Ovary (tissue), 3 donors: ENCODE results near the gene PTPRG.

Experiments
- CTCF ChIP-seq, 3 donors: fragments of 450-650 bp in 2 of 3; fragments of 200-600 bp in 1 of 3; IDR thresholded peaks; one replicate each; pipeline versions ENCODE4 v1.5.1 to v1.8.0; 2016 to 2022; ENCODE audit warnings: antibody characterized with exemption in 3 of 3, mild to moderate bottlenecking in 1 of 3
- EP300 ChIP-seq: sonication (generic); formaldehyde crosslinking; IDR thresholded peaks from one replicate; pipeline ENCODE4 v1.6.1; 2017; ENCODE audit warnings: antibody characterized with exemption
- POLR2A ChIP-seq: fragments of 450-650 bp; IDR thresholded peaks from one replicate; pipeline ENCODE4 v1.6.1; 2017; ENCODE audit warnings: antibody characterized with exemption, mild to moderate bottlenecking, moderate library complexity
- donor health status: DM: no; HTN: no; CAD: no.

GRCh38 chr3:62153231-62153630, 591.9 kb downstream of the PTPRG start:
- TF ChIP-seq CTCF (IDR thresholded peaks at IDR 0.05), result no peak
- TF ChIP-seq POLR2A, result no peak
- TF ChIP-seq EP300, result no peak
